ENCODE results near the gene CLDN5.
A peak's percentile ranks its signal among the peaks of the same experiment; 100 is the strongest.

CLDN5 gene

GRCh38 chr22:19524170-19525115 is at the start of gene CLDN5:
Gene CLDN5, minus strand, starts transcription at chr22:19524410. Its CDS starts 155 bp downstream, at chr22:19524255.
- Mint-ChIP-seq H3K27ac (peak within 1 kb of the TSS; percentile 73), H3K36me3 (peaks cover 5% of the 10 kb centered on the region)
- CTCF ChIA-PET: no interaction called here

GRCh38 chr22:19571995-19572394 is 47.8 kb upstream of the CLDN5 start:
- no peaks in the 10 kb centered on the region for H3K9me3 Mint-ChIP-seq
- no peaks in the 10 kb centered on the region for H3K36me3 Mint-ChIP-seq
- H3K4me1 Mint-ChIP-seq: peaks cover 14% of the 10 kb centered on the region
- H3K4me3 Mint-ChIP-seq: no peak overlapping the region
- CTCF ChIA-PET: no interaction called here
- H3K27ac Mint-ChIP-seq: no peak overlapping the region
- no peak for DNase-seq
- peaks cover 15% of the 10 kb centered on the region for H3K27me3 Mint-ChIP-seq

More at GRCh38 chr22:19524170-19525115, at the start of gene CLDN5:
- Mint-ChIP-seq H3K4me3 (peak within 1 kb of the TSS; percentile 69), H3K4me1 (peaks cover 19% of the 10 kb centered on the region), H3K27me3 (peaks cover 59% of the 10 kb centered on the region), H3K9me3 (no peaks in the 10 kb centered on the region)
- peak; percentile 55 for DNase-seq

GRCh38 chr22:19571207-19571795 is 47.1 kb upstream of the CLDN5 start:
- no peaks in the 10 kb centered on the region for H3K36me3 Mint-ChIP-seq
- H3K4me1 Mint-ChIP-seq: peaks cover 7% of the 10 kb centered on the region
- H3K4me3 Mint-ChIP-seq: no peak overlapping the region
- no peak for DNase-seq
- H3K9me3 Mint-ChIP-seq: no peaks in the 10 kb centered on the region
- H3K27ac Mint-ChIP-seq: no peak overlapping the region
- CTCF ChIA-PET: interaction anchor here (0.6 kb wide), 1 partner anchor 285 kb away, joined by 3 read pairs; no protein-coding TSS in a partner anchor
- peaks cover 19% of the 10 kb centered on the region for H3K27me3 Mint-ChIP-seq

GRCh38 chr22:19569976-19570375 is 45.8 kb upstream of the CLDN5 start:
- no peak for DNase-seq
- Mint-ChIP-seq H3K4me1 (peaks cover 4% of the 10 kb centered on the region), H3K36me3 (no peaks in the 10 kb centered on the region)

GRCh38 chr22:19569276-19569640 is 45.0 kb upstream of the CLDN5 start:
- no peak for DNase-seq
- no peaks in the 10 kb centered on the region for H3K9me3 Mint-ChIP-seq
- H3K36me3 Mint-ChIP-seq: no peaks in the 10 kb centered on the region
- no peak overlapping the region for H3K27ac Mint-ChIP-seq
- CTCF ChIA-PET: interaction anchor here (1.0 kb wide), 1 partner anchor 60 kb away, joined by 3 read pairs; no protein-coding TSS in a partner anchor
- H3K27me3 Mint-ChIP-seq: peaks cover 27% of the 10 kb centered on the region
- H3K4me1 Mint-ChIP-seq: peaks cover 4% of the 10 kb centered on the region
- no peak overlapping the region for H3K4me3 Mint-ChIP-seq

More at GRCh38 chr22:19569976-19570375, 45.8 kb upstream of the CLDN5 start:
- peaks cover 23% of the 10 kb centered on the region for H3K27me3 Mint-ChIP-seq
- H3K4me3 Mint-ChIP-seq: no peak overlapping the region
- no peak overlapping the region for H3K27ac Mint-ChIP-seq
- CTCF ChIA-PET: no interaction called here
- H3K9me3 Mint-ChIP-seq: no peaks in the 10 kb centered on the region

- peak overlapping the region; percentile 17 for H3K27ac Mint-ChIP-seq
- H3K4me3 Mint-ChIP-seq: no peak overlapping the region
- peaks cover 2% of the 10 kb centered on the region for H3K9me3 Mint-ChIP-seq
- DNase-seq: no peak
- peaks cover 23% of the 10 kb centered on the region for H3K27me3 Mint-ChIP-seq
- CTCF ChIA-PET: interaction anchor here (1.0 kb wide), 1 partner anchor 61 kb away, joined by 3 read pairs; no protein-coding TSS in a partner anchor
- no peaks in the 10 kb centered on the region for H3K36me3 Mint-ChIP-seq
- H3K4me1 Mint-ChIP-seq: peaks cover 4% of the 10 kb centered on the region
These were observed 44.4 kb upstream of the CLDN5 start for GRCh38 chr22:19568337-19569275.

- Mint-ChIP-seq H3K9me3 (peaks cover 3% of the 10 kb centered on the region), H3K4me1 (peaks cover 4% of the 10 kb centered on the region), H3K4me3 (no peak overlapping the region), H3K27me3 (peaks cover 22% of the 10 kb centered on the region), H3K27ac (no peak overlapping the region), H3K36me3 (no peaks in the 10 kb centered on the region)
- CTCF ChIA-PET: no interaction called here
- DNase-seq: no peak
These were observed 43.2 kb upstream of the CLDN5 start for GRCh38 chr22:19567157-19568009.

GRCh38 chr22:19566279-19567156 is 42.3 kb upstream of the CLDN5 start:
- DNase-seq: no peak
- no peaks in the 10 kb centered on the region for H3K36me3 Mint-ChIP-seq
- peaks cover 4% of the 10 kb centered on the region for H3K4me1 Mint-ChIP-seq
- no peak overlapping the region for H3K4me3 Mint-ChIP-seq
- peaks cover 22% of the 10 kb centered on the region for H3K27me3 Mint-ChIP-seq
- peaks cover 3% of the 10 kb centered on the region for H3K9me3 Mint-ChIP-seq
- CTCF ChIA-PET: no interaction called here
- H3K27ac Mint-ChIP-seq: no peak overlapping the region

- no peaks in the 10 kb centered on the region for H3K36me3 Mint-ChIP-seq
- H3K4me1 Mint-ChIP-seq: peaks cover 4% of the 10 kb centered on the region
- no peak for DNase-seq
- peaks cover 3% of the 10 kb centered on the region for H3K9me3 Mint-ChIP-seq
- peaks cover 22% of the 10 kb centered on the region for H3K27me3 Mint-ChIP-seq
- H3K27ac Mint-ChIP-seq: no peak overlapping the region
- CTCF ChIA-PET: interaction anchor here (0.8 kb wide), 1 partner anchor 25 kb away, joined by 3 read pairs; no protein-coding TSS in a partner anchor
- no peak overlapping the region for H3K4me3 Mint-ChIP-seq
These were observed 41.4 kb upstream of the CLDN5 start for GRCh38 chr22:19565382-19566278.

- H3K36me3 Mint-ChIP-seq: no peaks in the 10 kb centered on the region
- H3K9me3 Mint-ChIP-seq: peaks cover 3% of the 10 kb centered on the region
- DNase-seq: no peak
- H3K4me3 Mint-ChIP-seq: no peak overlapping the region
- CTCF ChIA-PET: interaction anchor here (1.4 kb wide), 1 partner anchor 70 kb away, joined by 4 read pairs; no protein-coding TSS in a partner anchor
- peaks cover 29% of the 10 kb centered on the region for H3K27me3 Mint-ChIP-seq
- H3K27ac Mint-ChIP-seq: no peak overlapping the region
- no peaks in the 10 kb centered on the region for H3K4me1 Mint-ChIP-seq
These were observed 35.7 kb upstream of the CLDN5 start for GRCh38 chr22:19559956-19560355.

GRCh38 chr22:19559324-19559811 is 35.2 kb upstream of the CLDN5 start:
- Mint-ChIP-seq H3K4me3 (no peak overlapping the region), H3K27ac (no peak overlapping the region), H3K9me3 (peaks cover 3% of the 10 kb centered on the region), H3K36me3 (no peaks in the 10 kb centered on the region), H3K4me1 (no peaks in the 10 kb centered on the region), H3K27me3 (peaks cover 30% of the 10 kb centered on the region)
- DNase-seq: no peak
- CTCF ChIA-PET: interaction anchor here (0.6 to 1.4 kb wide), 2 partner anchors 37 to 70 kb away, joined by 3 to 4 read pairs; no protein-coding TSS in a partner anchor

Data from activated naive CD4-positive, alpha-beta T cell treated with anti-CD3 and anti-CD28 coated beads, Interleukin-2, amount 10 ng/mL, durations not matched to agents 7 days and 5 days (primary cell).